NCI-H510A (cell line): ENCODE data around the gene SPOCD1.

Experiments used
- DNase-seq: peaks from one replicate; lab custom pipeline; 2025; lab: John Stamatoyannopoulos, UW

Gene SPOCD1

DNA sequence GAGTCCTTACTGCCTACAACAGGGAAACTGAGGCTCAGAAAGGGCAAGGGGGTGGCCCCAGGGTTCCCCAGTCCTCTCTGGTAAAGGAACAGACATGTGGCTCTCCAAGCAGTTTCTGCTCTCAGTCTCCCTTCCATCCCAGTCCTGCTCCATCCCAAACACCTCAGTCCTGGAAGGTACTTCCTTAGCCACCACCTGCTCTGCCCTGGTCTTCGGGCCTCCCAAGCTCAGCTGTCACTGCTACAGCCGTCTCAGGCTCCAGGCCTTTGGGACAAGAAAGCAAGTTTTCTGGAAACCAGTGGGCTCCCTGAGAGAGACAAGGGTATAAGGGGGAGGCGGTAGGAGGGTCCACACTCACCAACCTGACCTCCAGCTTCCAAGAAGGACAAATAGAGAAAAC, 28.6 kb downstream of the SPOCD1 start:
- DNase-seq: no peak

DNA sequence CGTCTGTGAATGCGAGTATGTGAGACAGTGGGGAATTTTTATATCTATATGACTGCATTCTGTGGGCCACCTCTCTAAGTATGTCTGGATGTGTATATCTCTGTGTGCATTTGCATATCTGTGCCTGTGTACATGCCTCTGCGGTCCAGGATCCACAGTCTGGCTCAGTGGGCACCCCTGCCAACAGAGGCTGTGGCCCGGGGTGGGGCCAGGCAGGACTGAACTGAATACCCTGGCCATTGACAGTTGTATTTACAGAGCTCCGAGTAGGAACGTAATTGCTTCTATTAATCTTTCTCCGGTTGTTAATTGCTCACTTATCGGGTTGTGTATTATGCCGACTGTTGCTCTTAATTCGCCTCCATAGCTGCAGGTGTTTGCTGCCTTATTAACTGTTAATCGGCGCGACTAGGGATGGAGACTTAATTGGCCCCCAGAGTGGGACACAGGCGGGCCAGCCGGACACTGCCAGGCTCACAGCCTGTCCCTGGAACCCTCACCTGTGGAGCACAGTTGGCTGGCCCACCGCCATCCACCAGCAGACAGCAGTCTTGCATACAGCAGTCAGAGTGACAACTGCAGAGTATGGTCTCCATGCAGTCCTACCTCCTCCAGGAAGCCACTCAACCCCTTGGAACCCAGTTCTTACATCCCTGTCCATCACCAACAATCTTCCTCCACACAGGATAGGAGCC, 29.3 kb downstream of the SPOCD1 start:
- no peak for DNase-seq

DNA sequence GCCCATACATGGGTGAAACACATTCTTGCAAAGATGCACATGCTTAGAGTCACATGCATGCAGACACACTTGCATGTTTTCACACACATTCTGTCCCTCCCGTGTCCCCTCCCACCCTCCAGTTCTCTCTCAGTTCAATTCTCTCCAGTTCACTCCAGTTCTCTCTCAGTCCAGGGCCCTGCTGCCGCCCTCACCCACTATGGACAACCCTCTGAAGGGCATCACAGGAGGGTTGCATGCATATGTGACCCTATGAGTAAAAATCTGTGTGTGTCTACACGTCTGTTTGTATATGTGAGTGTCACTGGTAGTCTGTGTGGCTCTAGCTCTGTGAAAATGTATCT, 29.9 kb downstream of the SPOCD1 start:
- DNase-seq: no peak

DNA sequence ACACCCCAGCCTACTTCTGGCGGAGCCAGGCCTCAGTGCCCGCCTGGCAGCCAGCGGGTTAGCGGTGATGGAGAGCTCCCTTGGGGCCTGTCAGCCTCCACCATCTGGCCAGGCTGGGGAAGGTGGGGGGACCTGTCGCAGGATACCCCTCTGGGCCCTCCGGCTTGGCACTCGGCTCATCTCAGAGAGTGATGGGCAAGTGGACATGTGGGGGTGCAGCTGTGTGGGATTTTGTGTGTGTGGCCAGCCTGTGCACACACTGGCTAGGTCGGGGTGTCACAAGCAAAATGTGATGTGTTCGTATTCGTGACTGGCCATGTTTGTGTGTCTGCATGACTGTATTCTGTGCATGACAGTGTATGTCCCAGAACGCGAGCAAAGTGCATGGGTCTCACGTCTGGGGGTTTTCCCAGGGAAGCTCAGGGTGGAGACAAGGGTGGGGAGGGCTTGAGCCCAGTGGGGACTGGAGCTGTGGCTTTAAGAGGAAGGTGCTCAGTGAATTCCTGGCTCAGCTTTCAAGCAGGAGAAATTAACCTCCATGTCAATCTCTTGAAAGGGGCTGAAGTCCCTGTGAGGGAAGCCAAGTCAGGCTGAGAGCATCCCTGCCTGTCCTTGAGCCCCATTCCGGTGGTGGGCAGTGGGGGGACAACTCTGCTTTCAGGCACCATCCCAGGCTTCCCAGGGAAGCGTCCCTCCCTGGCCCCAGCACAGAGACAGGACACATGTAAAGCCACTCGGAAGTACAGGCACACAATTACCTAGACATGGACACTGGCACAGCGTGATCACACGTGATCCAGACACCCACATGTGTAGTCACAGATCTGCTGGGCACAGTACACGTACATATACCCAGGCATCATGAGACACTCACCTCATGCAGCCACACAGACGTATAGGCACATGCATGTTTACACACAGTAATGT, 30.5 kb downstream of the SPOCD1 start:
- DNase-seq: no peak

DNA sequence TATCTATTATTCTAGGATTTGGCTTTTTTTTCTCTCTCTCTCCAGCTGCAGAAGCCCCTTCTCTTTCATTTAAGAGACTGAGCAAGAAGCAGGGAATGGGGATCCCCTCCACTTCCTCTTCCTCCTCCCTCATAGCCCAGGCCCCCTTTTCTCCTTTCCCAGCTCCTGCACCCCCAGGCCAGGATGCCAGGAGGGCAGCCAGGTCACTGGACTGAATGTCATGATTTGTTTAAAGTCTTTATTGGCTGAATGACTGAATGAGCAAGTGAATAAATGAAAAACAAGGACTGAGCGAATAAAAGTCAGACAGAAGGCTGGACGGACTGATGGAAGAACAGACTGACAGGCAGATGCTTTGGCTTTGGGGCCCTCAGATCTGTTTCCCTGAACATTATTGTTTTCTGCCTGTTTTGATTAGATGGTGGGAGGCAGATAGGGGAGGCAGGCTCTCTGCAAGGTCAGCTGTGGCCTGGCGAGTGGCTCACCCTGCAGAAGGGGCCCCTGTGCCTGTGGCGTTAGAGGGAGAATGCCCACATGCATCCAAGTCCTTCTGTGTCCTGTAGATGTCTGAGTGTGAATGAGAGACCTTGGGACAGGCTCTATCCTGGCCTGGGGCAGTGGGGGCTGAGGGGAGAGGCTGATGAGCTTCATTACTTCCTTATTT, 31.3 kb downstream of the SPOCD1 start:
- DNase-seq: no peak

DNA sequence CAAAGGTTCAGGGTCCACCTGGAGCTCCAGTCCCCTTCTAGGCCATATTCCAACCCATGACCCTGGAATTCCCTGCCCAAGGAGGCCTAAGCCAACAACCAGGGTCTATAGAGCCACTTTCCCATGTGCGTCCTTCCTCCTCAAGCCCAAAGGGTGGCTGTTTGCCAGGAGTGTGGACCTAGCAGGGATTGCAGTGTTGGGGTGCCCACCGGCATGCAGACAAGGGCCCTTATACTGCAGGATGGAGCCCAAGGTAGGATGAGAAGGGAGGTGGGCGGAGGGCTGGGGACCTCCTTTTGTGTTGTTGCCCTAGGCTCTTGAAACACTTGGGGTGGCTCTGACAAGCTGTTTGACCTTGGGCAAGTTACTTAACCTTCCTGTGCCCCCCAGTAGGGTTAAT, 32.0 kb downstream of the SPOCD1 start:
- DNase-seq: no peak

DNA sequence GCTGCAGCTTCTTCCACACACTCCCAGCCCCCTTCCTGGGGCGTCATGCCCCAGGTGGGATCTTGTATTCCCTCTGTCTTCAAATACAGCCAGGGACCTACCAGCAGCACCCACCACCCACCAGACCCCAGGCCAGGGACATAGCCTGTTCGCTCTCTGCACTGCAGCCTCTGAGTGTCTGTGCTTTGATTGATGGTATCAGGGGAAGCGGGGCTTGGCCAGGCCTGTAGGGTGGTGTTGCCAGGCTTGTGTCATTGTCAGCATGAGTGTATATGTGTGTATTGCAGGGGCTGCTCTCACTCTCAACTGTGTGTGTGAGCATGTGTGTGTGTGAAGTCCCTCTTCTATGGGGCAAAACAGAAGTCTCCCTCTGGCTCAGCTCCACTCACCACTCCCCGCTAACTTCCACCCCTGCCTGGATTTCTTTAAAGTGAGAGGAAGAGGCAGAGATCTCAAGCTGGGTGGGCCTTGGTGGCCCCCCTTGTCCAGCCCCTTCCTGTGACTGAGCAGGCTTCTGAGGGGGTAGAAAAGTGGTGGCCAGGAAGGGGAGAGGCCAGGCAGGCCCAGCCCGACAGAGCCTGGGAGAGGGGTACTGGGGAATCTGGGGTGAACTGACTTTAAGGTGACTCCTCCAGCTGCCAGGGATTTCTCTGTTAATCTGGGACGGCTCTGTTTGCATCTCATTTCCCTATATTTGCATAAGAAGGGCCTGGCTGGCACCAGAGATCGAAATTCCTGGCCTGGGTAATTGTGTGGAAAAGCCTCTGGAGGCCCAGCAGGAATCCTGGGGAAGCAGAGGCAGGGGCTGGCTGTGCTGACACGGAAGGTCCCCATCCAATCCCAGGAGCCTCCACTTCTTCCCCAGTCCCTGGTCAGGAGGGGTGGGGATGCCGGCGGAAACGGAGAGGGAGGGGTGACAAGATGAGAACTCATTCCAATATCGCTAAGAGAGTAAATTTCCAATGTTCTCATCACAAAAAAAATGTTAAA, 33.1 kb downstream of the SPOCD1 start:
- DNase-seq: no peak

DNA sequence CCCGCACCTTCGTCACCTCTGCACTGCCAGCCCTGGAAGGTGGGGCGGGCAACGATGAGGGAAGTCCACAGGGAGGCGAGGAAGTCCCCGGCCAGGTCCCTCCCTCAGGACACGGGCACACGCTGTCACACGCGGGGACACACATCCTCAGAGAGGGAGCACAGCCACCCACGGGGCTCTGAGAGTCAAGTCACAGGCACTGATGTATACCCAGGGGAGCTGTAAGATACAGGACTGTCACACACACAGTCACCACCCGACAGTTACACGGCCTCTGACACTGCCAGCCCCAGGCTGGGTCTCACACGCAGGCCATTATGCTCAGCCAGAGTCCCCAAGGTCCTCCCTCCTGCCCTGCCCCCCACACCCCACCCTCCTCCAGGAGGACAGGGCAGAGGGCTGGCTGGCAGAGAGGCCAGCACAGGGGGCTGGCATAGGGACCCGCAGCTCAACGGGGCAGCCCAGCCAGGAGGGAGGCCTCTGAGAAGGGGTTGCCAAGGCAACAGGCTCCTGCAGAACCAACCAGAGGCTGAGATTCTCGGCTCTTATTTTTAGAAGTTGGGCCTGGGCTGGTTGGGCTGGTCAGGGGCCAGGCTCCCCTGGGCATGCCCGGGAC, 34.0 kb downstream of the SPOCD1 start:
- no peak for DNase-seq

DNA sequence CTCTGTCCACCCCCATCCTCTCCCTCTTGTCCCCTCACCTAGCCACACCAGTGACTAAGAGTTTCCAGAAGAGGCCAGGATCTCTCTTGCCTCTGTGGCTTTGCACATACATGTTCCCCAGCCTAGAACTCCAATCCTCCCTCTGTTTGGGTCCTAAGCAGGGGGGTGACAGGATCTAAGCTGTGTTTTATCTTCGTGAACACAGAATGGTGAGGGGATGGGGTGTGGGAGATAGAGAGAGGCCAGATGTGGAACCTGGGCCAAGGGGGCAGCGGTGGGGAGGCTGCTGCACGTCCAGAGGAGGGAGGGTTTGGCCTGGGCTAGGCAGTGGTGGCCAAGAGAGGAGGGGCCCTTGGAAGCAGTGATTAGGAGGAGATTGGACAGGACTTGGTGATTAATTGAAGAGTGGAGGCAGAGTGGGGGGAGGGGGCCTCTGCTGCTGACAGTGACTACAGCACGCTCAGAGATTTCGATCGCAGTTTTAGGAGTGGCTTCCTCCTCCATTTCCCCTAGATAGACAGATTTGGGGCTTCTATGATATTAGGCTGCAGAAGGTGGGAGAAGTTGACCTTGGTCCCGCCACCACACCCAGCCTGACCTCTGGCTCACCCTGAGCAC, 34.6 kb downstream of the SPOCD1 start:
- no peak for DNase-seq

DNA sequence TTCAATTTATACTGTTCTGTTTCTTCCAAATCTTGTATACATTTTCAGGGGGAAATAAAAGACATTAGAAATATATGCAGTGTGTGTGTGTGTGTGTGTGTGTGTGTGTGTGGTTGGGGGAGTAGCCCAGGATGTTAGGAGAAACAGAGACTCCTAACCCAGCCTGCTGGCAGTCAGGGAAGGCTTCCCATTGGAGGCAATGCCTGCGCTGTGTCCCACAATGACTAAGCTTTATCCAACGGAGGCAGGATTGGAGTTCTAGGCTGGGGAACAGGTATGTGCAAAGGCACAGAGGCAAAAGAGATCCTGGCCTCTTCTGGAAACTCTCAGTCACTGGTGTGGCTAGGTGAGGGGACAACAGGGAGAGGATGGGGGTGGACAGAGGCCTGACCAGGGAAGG, 35.2 kb downstream of the SPOCD1 start:
- no peak for DNase-seq

DNA sequence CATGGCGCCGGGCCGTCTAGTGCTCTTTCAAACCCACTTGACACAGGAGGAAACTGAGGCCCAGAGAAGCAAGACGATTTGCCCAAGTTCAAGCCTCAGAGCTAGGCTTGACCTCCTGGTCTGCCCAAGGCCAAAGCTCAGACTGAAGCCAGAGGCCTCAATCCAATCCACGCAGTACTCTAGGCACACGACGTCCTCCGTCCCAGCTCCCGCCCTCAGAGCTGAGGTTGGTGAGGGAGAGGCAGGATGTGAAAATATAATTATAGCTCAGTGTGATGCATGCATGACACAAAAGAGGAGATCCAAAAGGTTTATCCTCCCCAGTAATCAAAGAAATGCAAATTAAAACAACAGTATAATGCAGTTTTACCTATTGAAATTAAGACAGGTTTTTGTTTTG, 36.1 kb downstream of the SPOCD1 start:
- no peak for DNase-seq

DNA sequence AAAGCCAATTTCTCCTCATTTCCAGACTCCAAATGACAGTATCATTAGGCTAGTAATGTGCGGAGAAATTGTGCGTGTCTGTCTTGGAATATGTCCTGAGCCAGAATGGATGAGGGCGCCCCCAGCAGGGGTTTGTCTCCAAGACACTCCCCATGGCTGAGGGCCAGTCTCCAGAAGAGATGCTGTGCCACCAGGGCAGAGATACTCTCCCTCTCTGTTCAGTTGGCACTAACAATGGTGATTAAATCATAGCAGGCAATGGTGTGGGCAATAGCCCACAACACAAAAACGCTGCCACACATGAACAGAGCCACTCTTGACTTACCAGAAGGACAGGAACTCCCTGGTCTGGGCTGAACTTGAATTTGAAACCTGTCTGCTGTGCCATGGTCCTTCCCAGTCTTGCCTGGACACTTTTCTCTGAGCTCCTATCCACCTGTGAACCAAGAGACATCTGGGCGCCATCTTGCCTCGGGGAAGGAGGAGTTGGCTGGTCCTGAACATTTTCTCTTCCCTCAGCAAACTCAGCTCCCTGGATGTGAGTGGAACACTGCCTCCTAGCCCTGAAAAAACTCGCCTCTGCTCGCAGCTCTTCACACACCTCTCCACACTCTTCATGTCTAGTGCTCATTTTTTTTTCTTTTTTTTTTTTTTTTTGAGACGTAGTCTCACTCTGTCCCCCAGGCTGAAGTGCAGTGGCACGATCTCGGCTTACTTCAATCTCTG, 36.9 kb downstream of the SPOCD1 start:
- no peak for DNase-seq

DNA sequence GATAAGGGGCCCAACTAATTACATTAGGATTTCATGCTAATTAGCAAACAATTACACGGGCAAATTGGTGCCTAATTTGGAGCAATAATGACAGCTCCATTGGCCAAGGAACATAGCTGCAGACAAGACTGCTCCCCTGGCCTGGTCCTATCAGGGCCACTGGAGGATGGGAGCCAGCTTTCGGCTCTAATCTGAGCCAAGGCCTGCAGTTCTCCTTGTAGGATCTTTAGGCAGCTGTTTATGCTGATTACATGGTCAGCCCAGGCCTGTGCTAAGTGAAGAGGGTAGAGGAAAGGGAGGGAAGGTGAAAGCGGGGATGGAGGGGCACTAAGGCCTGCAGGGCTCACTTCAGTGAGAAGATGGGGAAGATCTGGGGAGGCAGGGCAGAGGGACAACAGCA, 39.3 kb downstream of the SPOCD1 start:
- no peak for DNase-seq

DNA sequence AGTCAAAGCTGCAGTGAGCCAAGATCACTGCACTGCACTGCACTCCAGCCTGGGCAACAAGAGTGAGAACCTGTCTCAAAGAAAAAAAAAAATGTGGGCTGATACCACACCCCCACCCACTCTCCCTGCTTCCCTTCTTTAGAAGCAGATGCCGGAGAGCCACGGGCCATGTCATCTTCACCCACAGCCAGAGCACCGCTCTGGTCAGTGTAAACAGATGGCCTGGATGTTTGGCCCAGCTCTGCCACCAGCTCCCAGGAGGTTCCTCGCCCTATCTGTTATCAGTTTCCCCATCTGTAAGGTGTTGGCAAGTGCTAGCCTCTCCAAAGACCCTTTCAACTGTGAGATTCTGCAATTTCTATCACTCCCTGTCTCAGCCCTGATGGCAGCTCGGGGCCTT, 39.8 kb downstream of the SPOCD1 start:
- no peak for DNase-seq

DNA sequence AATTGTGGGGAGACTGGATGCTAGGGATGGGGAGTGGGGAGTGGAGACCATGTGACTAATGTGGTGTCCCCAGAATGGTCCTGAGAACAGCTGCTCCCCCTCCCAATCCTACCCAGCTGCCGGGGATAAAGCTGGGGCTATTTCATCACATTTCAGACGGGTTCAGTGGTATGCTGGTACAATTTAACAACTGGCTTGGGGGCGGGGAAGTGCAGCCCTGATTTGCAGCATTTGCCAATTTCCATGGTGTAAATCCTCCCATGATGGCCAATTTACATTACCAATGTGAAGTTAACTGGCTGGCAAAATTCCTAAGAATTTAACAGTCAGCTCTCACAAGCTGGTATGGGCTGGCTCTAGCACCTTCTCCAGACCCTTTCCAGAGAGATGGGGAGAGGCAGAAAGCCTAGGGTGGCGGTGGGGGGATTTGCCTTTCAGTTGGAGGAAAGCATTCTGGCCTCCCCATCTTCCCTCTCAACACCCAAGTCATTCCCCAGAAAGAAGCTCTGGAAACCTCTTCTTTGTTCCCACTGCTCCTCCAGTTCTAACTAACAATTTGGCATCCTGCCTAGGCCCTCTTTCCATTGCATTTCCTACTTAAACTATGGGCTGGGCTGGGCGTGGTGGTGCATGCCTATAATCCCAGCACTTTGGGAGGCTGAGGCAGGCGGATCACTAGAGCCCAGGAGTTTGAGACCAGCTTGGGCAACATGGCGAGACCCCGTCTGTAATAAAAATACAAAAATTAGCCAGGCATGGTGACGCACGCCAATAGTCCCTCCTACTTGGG, 40.4 kb downstream of the SPOCD1 start:
- DNase-seq: no peak

DNA sequence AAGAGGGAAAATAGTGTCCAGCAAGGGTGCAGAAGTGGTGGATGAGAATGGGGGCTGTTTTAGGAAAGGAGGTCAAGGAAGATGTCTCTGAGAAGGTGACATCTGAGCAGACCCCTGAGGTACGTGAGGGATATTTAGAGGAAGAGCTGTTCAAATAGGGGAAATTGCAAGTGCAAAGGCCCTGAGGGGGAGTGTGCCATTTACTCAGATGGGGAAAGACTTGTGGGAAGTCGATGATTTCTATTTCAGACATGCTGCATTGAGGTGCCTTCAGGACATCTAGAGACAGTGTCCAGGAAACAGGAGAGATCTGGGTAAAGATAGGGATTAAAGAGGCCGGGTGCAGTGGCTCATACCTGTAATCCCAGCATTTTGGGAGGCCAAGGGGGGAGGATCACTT, 41.3 kb downstream of the SPOCD1 start:
- DNase-seq: no peak

DNA sequence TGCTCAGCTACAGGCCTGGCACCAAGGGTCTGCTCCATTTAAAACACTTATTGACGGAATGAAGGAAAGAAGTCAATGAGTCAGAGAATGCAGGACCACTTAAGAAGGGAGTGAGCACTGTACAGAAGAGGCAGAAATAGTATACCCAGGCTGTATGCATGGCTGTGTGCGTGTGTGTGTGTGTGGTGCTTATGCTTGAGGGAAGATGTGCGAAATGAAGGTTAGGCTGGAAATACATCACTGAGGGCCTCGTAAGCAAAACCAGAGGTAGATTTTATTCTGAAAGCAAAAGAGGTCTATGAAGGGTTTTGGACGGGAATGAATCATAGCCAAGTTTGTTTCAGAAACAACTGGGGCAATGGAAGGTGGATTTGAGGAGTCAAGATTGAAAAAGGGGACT, 42.0 kb downstream of the SPOCD1 start:
- DNase-seq: no peak

DNA sequence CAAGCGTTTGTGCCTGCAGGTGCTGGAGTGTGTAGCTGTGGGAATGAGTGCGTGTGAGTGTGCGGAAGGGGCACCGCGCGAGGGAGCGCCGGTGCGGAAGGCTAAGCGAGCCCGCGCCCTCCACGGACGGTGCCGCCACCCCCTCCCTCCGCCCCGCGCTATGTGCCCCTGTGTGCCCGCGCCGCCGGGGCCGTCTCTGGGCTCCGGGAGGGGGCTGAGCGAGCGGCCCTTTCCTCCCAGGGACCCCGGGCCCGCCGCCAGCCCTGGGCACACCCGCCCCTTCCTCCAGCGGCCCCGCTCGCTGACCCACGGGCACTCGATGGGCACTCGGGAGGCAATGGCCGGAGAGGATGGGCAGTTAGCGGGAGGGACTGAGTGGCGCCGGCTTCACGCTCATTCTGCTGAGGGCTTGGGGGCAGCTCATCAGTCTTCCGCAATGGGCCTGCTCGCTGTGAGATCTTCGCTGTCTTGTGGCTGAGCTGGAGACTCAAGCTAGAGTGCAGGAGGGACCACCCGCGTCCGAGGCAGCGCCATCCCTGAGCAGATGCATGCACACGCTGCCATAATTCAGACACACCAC, 43.1 kb downstream of the SPOCD1 start:
- no peak for DNase-seq
